Cardiac fibroblast (primary cell): ENCODE results near the gene ELAVL2.

ENCODE experiments used
- DNase-seq, 2 donors: peaks; one replicate each; pipeline versions ENCODE4 v3.0.0 to v3.0.0-alpha.2; 2010; ENCODE audit warnings: low read depth in 2 of 2
- H3K4me3 ChIP-seq, 2 donors: replicated peaks in 1 of 2; 1 replicate in 1 of 2; 2 replicates in 1 of 2; pipeline ENCODE4 v1.5.1; 2011; ENCODE audit warnings: low read depth in 2 of 2, low read length in 2 of 2, mild to moderate bottlenecking in 2 of 2, moderate library complexity in 1 of 2
- CTCF ChIP-seq: IDR thresholded peaks from one replicate; pipeline ENCODE4 v1.5.1; 2011; ENCODE audit warnings: low read depth, mild to moderate bottlenecking, low read length, inconsistent platforms

ELAVL2 gene

GRCh38 chr9:23803216-23803615, 22.8 kb downstream of the ELAVL2 start:
- no peak overlapping the region for H3K4me3 ChIP-seq
- TF ChIP-seq CTCF, result no peak
- no peak for DNase-seq

GRCh38 chr9:23801523-23801922, 24.5 kb downstream of the ELAVL2 start:
- no peak overlapping the region for H3K4me3 ChIP-seq

DNA sequence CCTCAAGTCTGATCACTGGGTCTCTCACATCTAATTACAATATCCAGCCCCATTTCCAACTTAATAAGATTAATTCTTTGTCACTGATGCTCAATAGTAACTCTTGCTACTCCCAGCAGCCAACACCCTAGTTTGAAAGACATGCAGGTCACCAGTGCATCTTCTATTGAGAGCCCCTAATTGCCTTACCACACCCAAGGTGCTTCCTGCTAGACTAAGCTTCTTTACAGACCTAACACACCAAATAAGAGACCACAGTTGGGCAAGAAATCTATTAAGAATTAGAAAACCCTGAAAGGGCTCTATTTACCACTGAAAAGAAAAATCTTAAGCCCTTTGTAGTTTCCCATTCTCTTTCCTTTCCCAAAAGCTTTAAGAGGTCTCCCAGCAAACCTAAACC, 26.5 kb downstream of the ELAVL2 start:
- DNase-seq, result no peak
- TF ChIP-seq CTCF, result no peak
- no peak overlapping the region for H3K4me3 ChIP-seq

More at GRCh38 chr9:23801523-23801922, 24.5 kb downstream of the ELAVL2 start:
- DNase-seq, result no peak
- no peak for TF ChIP-seq CTCF

DNA sequence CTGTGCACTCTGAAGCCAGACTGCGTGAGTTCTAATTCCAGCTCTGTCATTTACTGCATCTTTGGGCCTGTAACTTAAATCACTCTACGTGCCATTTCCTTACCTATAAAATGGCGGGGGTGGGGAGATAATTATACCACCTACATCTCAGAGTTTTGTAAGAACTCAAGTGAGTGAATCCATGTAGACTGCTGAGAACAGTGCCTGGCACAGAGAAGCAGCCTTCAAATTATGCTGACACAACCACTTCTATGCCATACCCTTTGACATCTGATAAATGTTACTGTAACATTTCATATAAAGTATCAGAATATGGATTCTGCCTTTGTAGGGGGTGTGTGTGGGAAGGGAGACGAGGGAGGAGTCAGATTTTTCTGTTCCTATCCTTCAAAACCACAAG, 27.7 kb downstream of the ELAVL2 start:
- no peak overlapping the region for H3K4me3 ChIP-seq
- TF ChIP-seq CTCF, result no peak
- no peak for DNase-seq

DNA sequence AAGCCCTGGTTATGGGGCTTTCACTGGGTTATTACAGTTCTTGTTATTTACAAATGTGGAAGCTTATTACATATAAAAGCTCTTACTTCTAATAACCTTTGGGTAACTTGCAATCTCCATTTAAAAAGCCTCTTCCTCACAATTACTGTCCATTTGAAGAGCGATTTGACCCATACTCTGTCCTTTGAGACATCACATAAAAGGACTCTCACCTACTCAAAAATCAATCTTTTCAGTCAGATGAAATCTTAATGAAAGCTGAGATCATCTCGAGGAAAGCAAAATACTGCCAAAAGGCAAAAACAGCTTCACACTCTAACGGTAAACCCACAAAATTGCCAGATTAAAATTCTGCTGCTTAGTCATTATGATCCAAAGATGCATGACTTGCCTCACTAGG, 29.8 kb downstream of the ELAVL2 start:
- no peak for TF ChIP-seq CTCF
- DNase-seq, result no peak
- H3K4me3 ChIP-seq, result no peak overlapping the region

DNA sequence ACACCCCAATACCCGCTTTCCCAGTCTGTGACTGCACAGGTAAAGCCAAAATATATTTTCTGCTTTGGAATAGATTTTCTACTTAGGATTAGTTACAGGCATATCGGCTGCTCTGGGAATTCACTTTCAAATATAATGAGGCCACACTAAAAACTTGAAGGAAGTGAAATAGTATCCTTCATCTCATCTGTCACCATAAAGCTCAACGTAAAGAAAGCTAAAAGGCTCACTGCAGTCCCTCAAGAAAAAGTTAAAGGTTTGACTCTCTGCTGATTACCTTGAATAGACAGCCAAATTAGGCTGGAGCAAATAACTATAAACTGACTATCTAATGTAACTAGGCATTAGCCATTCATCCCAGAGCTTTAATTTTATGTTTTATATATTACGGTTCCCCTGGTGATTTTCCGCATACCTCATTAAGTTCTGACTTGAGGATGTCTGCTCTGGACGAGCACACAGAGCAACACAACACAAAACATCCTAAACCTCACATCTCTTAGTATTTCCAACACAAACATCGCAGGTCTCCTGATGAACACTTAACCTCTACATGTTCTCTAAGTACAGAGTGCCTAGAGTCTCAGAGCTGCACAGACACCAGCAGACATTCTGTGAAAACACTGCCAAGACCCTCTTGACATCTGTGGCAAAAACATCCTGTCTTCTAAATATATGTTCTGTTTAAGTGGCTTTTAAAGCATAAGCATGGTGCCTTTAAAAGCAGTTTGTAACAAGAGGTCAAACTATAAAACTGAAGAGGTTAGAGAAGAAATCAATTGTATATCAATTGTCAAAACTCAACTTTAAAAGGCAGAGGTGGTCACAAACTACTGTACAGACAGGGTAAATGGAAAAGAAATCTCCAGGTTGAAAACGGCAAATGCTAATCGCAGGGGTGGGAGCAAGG, 35.4 kb downstream of the ELAVL2 start:
- H3K4me3 ChIP-seq, result no peak overlapping the region
- no peak for TF ChIP-seq CTCF
- DNase-seq, result no peak
